ENCODE data around the gene GAB2.

DNA sequence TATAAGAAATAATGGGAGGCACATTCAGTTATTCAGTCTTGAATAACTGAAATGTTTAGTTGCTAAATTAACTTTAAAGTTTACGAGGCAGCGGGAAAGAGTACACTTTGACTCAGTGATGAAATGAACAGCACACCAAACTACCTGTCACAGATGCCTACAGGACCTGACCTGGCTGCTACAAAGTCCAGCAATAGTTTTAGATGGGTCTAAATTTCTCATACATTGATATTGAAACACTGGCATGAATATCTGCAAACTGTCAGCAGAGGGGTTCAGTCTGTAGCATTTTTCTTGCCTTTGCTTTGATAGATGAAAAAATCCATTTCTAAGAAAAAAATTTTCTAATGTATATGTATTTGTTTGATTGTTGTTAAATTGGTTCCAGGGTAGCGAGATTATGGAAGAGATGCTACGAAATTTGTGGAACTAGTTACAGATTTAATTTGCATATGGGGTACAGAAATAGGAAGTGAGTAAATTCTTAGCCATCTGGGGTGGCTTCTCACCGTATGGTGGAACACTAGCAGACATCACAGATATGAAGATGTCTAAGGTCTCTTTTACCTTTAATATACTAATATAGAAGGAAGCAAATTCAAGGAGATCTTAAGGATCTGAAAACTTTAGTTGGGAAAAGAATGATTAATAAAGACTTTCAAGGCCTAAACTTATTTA lies 20.8 kb upstream of the GAB2 start:
- TF ChIP-seq, protein P1, sequence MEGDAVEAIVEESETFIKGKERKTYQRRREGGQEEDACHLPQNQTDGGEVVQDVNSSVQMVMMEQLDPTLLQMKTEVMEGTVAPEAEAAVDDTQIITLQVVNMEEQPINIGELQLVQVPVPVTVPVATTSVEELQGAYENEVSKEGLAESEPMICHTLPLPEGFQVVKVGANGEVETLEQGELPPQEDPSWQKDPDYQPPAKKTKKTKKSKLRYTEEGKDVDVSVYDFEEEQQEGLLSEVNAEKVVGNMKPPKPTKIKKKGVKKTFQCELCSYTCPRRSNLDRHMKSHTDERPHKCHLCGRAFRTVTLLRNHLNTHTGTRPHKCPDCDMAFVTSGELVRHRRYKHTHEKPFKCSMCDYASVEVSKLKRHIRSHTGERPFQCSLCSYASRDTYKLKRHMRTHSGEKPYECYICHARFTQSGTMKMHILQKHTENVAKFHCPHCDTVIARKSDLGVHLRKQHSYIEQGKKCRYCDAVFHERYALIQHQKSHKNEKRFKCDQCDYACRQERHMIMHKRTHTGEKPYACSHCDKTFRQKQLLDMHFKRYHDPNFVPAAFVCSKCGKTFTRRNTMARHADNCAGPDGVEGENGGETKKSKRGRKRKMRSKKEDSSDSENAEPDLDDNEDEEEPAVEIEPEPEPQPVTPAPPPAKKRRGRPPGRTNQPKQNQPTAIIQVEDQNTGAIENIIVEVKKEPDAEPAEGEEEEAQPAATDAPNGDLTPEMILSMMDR (IDR thresholded peaks at IDR 0.05), result no peak
- TF ChIP-seq POLR2A (IDR thresholded peaks at IDR 0.05), result no peak

Measured in lower leg skin (tissue), 3 donors.